ENCODE data around the gene ZNF317. TPM values are rescaled to one million over a fixed set of nuclear protein-coding genes. Genes with fewer than 3 reads are reported as not detected.

Gene ZNF317
- total and polyA plus RNA-seq, 12 donors, result 18.3 to 69.7 (median 28.1) TPM

- no peak for TF ChIP-seq POLR2A (IDR thresholded peaks at IDR 0.05)
- TF ChIP-seq CTCF (IDR thresholded peaks at IDR 0.05), result peak; percentile 71 to 87 (median 82)
- no peaks in the 10 kb centered on the region for H3K4me1 ChIP-seq (replicated peaks in 1 of 2)
- no peaks in the 10 kb centered on the region for H3K36me3 ChIP-seq (replicated peaks in 1 of 2)
- no peaks in the 10 kb centered on the region for H3K27me3 ChIP-seq
- 27 to 45% (median 32%) methylated on average over 9 to 13 of the region's 13 CpGs for WGBS, 4 donors
- peak overlapping the region in 2 of 4 donors; percentile 19 to 53 for H3K4me3 ChIP-seq
- intact Hi-C loops (cut with DNase I), result loop anchor here in 1 of 2 donors (5.0 to 10.0 kb wide), 2 partner anchors 419 to 592 kb away; partner anchors contain the start of gene ZNF561
- no peak overlapping the region for H3K27ac ChIP-seq
- DNase-seq, result peak; percentile 59 to 86 (median 75)
- H3K9me3 ChIP-seq (replicated peaks in 1 of 3), result no peaks in the 10 kb centered on the region
These were observed 65.4 kb downstream of the ZNF317 start for GRCh38 chr19:9205501-9206113.

Other genes with a start within 250 kb of the ZNF317 start
- under 1 TPM in 1 of 9 donors, not detected in 8; 0.07 TPM for gene MUC16, start 130.0 kb upstream of the ZNF317 start, total RNA-seq
- under 1 TPM in 1 of 3 donors, not detected in 2; 0.04 TPM for gene MUC16, start 130.0 kb upstream of the ZNF317 start, polyA plus RNA-seq
- not detected for gene OR1M1, start 53.3 kb upstream of the ZNF317 start, total RNA-seq
- gene OR1M1, start 53.3 kb upstream of the ZNF317 start, polyA plus RNA-seq, result not detected
- not detected for gene OR7G2, start 32.9 kb upstream of the ZNF317 start, total RNA-seq
- not detected for gene OR7G2, start 32.9 kb upstream of the ZNF317 start, polyA plus RNA-seq
- gene OR7G1, start 24.6 kb upstream of the ZNF317 start, total RNA-seq, result not detected
- gene OR7G1, start 24.6 kb upstream of the ZNF317 start, polyA plus RNA-seq, result not detected
- not detected for gene OR7G3, start 13.4 kb upstream of the ZNF317 start, total RNA-seq
- not detected for gene OR7G3, start 13.4 kb upstream of the ZNF317 start, polyA plus RNA-seq
- under 1 TPM in 5 of 9 donors, not detected in 4; 0.06 to 0.14 (median 0.07) TPM for gene OR7D2, start 38.6 kb downstream of the ZNF317 start, total RNA-seq
- under 1 TPM; 0.07 to 0.15 (median 0.08) TPM for gene OR7D2, start 38.6 kb downstream of the ZNF317 start, polyA plus RNA-seq
- gene OR7D4, start 79.2 kb downstream of the ZNF317 start, total RNA-seq, result not detected
- not detected for gene OR7D4, start 79.2 kb downstream of the ZNF317 start, polyA plus RNA-seq
- not detected for gene OR7E24, start 110.5 kb downstream of the ZNF317 start, total RNA-seq
- gene OR7E24, start 110.5 kb downstream of the ZNF317 start, polyA plus RNA-seq, result not detected
- gene ZNF699, start 169.4 kb downstream of the ZNF317 start, total RNA-seq, result 10 to 100 TPM in 1 of 9 donors, 1 to 10 TPM in 8; 2.4 to 10.4 (median 6.5) TPM
- gene ZNF699, start 169.4 kb downstream of the ZNF317 start, polyA plus RNA-seq, result 1 to 10 TPM in 2 of 3 donors, under 1 TPM in 1; 0.97 to 4.4 (median 1.1) TPM
- gene ZNF559, start 183.8 kb downstream of the ZNF317 start, total RNA-seq, result 10 to 100 TPM in 8 of 9 donors, 1 to 10 TPM in 1; 6.5 to 39.4 (median 21.2) TPM
- 10 to 100 TPM; 18.4 to 69.4 (median 26.1) TPM for gene ZNF559, start 183.8 kb downstream of the ZNF317 start, polyA plus RNA-seq
- gene ZNF177, start 222.6 kb downstream of the ZNF317 start, total RNA-seq, result 10 to 100 TPM in 1 of 9 donors, 1 to 10 TPM in 8; 1.7 to 35.8 (median 3.4) TPM
- 1 to 10 TPM; 6.1 to 7.6 (median 7.1) TPM for gene ZNF177, start 222.6 kb downstream of the ZNF317 start, polyA plus RNA-seq

All from adrenal gland (tissue), 12 donors.